Esophagus muscularis mucosa (tissue), 4 donors: ENCODE data around the gene MRPL11.

Experiments used
- EP300 ChIP-seq: sonication (generic); formaldehyde crosslinking; IDR thresholded peaks from one replicate; pipeline ENCODE4 v1.6.1; 2017; ENCODE audit warnings: antibody characterized with exemption
- POLR2A ChIP-seq: fragments of 450-650 bp; IDR thresholded peaks from one replicate; pipeline ENCODE4 v1.6.1; 2017; ENCODE audit warnings: antibody characterized with exemption, moderate library complexity, mild to moderate bottlenecking, low read depth
- POLR2AphosphoS5 ChIP-seq, 2 donors: sonication (generic); formaldehyde crosslinking; IDR thresholded peaks; one replicate each; pipeline ENCODE4 v1.6.1; 2017; ENCODE audit warnings: antibody characterized with exemption in 2 of 2
- TF ChIP-seq, protein P1 (sequence below), 3 experiments: fragments of 200-600 bp in 2 of 3; fragments of 450-650 bp in 1 of 3; sonication (generic) in 2 of 3; IDR thresholded peaks; one replicate each; pipeline ENCODE4 v1.5.1; 2017 to 2019; ENCODE audit warnings: antibody characterized with exemption in 3 of 3, mild to moderate bottlenecking in 2 of 3, moderate library complexity in 1 of 3

DNA sequence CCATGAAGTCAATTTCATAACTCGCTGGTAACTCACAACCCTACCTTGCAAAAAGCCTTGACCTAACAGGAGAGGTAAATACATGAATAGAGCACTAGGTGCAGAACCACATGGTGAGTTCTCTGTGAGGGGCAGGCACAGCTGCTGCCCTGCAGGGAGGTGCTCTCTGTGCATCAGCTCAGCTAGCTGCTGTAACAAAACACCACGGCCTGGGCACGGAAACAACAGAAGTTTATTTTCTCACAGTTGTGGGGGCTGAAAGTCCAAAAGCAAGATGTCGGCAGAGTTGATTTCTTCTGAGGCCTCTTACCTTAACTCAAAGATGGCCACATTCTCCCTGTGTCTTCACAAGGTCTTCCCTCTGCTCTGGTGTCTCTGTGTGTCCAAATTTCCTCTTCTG, 13.0 kb upstream of the MRPL11 start:
- TF ChIP-seq, protein P1, sequence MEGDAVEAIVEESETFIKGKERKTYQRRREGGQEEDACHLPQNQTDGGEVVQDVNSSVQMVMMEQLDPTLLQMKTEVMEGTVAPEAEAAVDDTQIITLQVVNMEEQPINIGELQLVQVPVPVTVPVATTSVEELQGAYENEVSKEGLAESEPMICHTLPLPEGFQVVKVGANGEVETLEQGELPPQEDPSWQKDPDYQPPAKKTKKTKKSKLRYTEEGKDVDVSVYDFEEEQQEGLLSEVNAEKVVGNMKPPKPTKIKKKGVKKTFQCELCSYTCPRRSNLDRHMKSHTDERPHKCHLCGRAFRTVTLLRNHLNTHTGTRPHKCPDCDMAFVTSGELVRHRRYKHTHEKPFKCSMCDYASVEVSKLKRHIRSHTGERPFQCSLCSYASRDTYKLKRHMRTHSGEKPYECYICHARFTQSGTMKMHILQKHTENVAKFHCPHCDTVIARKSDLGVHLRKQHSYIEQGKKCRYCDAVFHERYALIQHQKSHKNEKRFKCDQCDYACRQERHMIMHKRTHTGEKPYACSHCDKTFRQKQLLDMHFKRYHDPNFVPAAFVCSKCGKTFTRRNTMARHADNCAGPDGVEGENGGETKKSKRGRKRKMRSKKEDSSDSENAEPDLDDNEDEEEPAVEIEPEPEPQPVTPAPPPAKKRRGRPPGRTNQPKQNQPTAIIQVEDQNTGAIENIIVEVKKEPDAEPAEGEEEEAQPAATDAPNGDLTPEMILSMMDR (IDR thresholded peaks at IDR 0.05): no peak
- TF ChIP-seq EP300 (no peak), POLR2A (no peak), POLR2AphosphoS5 (IDR thresholded peaks at IDR 0.05) (no peak)
